HG03442 (cell line): ENCODE measurements around the gene MYL7.

Experiments used
- ATAC-seq: cut with Tn5 transposase; IDR thresholded peaks from one replicate; pipeline ENCODE4 v1.9.1; 2021; ENCODE audit warnings: mild to moderate bottlenecking, moderate library complexity; ENCODE audit not compliant: unreplicated experiment

Gene MYL7

DNA sequence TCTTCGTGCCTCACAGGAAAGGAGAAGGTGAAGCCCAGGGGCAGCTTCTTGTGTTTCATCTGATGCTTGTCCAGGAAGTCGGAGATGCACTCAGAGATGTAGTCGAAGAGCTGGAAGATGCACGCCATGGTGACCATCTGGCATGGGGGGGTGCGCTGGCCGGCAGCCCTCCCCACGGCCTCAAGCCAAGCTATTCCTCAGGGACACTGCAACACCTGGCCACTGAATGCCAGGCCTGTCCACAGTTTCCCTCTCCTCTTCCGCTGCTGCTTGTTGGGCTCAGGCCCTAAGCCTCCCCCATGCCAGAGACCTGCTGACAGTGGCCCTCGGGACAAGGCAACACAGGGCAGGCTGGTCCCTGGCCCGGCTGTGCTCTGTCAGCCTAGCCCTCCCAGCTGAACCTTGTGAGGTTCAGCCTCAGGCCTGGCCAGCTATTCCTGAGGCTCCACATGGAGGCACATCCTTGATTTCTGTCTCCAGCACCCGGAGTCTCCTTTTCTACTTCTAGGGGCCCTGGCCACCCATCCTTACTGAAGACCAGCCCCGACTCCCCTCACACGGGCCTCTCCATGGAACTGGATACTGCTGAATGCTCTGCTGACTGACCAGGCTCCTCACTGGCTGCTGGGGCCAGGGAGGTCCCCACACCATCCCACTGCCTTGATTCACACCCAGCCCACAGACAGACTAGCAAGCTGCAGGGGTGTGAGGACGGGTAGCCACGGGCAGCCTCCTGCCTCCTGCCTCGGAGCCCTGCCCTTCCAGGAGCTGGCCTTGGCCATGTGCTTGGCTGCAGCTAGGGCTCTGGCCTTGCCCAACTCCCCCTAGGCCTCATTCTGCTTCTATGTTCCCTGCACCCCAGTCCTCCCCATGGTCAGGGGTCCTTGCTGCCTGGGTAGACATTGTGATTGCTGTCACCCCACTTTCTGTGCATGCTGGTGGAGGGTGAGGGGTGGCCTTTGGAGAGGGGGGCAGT lies 10.1 kb upstream of the MYL7 start:
- no peak for ATAC-seq

DNA sequence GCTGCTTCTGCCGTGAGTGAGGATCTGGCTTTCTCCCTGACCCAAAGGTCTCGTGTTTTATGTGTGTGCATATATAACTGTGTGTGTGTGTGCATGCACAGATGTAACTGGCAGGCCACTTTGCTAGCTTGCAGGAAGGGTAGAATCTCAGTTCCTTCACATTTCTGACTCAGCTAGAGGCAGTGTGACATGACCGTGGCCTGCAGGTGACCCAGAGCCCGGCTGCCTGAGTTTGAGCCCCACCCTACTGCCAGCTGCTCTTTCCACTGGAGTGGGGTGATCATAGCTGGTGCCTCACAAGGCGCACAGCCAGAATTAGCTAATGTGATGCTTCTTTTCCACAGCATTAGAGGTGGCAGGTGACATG lies 9.3 kb upstream of the MYL7 start:
- no peak for ATAC-seq

GRCh38 chr7:44149571-44150465 lies 8.7 kb upstream of the MYL7 start:
- ATAC-seq: no peak

DNA sequence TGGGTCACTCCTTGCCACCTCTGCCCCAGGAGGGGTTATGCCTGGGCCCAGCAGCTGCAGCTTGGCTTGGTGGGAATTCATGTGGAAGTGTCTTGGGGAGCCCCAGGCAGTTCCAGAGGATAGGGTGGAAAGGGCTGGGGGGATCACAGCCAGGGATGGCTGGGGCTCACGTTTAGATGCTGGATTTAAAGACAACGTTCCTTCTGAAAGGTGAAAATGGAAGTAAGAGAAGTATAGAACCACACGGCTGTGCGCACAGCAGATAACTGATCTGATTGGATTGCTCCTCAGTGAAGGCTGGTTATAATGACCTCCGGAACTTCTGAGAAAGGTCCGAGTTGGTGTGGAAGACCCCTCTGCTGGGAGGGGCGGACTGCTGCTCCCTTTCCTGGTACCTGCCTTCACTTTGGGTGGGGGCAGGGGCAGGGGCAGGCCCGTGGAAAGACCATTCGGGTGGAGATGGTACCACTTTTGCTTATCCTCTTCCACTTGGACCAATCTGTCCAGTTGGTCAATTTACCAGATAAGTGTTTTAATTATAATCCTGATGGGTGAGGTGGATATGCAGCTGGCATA lies 7.9 kb upstream of the MYL7 start:
- no peak for ATAC-seq

DNA sequence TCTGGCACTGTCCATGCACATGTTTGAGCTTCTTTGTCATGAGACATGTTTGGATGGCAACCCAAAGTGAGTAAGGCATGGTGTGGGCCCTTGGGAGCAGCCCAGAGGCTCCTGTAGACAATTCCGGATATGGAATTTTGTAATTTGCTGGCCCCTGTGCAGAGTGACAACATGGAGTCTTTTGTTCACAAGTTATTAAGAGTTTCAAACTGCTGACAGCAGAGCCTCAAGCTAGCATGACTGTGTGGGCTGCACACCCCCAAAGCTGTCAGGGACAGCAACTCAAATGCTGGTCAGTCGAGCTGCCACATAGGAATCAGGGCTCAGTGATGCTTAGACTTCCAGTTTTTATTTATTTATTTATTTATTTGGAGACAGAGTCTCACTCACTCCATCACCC lies 7.0 kb upstream of the MYL7 start:
- ATAC-seq: no peak

DNA sequence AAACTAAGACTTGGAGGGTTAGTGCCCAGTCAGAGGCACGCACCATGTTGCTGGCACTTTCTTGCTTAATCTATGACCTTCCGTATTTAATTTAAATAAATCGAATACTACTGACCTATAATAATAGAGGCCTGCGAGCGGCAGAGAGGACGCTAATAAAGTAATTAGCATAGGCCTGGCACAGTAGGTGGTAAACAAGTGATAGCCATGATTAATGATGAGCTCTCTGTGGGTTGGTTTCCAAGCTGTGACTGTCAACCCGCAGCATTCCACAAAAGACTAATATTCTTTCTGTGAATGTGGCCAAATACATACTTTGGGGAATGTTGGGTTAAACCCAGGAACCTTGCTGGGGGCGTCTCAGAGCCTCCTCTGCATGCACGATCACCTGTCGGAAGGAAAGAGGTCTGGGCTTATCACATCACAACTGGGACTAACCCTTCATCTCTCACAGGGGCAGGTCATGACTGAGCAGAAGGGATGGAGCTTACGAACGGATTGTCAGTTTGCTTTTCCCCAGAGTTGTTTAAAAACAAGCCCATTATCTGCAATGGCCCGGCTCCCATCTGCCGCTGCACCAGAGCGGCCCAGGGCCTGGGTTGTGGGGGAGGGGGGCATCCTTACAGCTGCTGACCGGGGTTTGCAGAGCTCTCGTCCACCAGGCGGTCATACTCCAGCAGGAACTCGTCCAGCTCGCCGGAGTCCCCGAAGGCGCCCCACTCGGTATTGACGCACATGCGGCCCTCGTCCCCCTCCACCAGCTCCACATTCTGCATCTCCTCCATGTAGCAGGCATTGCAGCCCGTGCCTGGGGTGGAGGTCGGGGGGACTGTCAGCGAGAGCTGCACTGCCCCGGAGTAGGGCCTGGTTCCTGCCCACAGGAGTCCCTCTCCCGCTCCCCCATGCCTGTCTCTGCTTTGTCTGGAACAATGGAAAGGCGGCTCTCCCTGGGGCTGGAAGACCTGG lies 6.2 kb upstream of the MYL7 start:
- no peak for ATAC-seq

DNA sequence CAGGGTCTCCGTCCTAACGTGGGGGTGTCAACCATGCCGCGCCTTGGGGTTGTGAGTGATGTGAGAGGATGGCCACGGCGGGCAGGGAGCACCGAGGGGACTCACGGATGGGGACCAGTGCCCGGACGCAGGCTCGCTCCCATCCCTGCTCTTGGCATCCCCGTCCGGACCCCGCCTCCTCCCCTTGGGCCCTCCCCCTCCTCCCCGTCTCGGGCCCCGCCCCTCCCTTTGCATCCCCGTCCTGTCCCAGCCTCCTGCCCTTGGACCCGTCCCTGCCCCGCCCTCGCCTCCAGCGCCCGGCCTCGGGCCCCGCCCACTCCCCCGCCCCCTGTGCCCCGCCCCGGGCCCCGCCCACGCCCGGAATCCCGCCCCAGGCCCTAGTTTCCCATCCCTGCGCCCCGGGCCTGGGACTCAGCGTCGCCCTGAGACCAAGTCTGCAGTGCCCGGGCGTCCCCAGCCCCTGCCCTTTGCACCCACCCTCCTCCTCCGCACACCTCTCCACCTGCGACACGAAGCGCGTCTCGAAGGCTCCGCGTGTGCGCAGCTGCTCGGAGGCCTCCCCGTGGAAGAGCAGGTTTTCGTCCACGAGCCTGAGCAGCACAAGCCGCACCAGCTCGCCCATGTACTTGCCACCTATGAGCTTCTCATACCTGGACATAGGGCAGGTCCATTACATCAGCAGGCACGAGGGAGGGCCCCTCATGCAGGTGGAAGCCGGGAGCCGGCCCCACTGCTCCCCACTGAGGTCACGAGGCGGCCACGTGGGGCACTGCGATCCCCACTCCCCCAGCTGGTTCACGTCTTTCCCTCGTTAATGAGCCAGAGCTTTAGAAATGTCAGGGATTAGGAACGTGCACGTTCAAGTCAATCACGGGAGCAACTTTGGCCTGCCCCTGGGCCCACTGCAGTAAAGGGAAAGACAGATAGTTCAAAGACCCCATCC lies 5.1 kb upstream of the MYL7 start:
- no peak for ATAC-seq

GRCh38 chr7:44145479-44145968 lies 4.4 kb upstream of the MYL7 start:
- ATAC-seq: no peak

GRCh38 chr7:44144968-44145478 lies 3.9 kb upstream of the MYL7 start:
- no peak for ATAC-seq

GRCh38 chr7:44144426-44144967 lies 3.4 kb upstream of the MYL7 start:
- ATAC-seq: no peak

DNA sequence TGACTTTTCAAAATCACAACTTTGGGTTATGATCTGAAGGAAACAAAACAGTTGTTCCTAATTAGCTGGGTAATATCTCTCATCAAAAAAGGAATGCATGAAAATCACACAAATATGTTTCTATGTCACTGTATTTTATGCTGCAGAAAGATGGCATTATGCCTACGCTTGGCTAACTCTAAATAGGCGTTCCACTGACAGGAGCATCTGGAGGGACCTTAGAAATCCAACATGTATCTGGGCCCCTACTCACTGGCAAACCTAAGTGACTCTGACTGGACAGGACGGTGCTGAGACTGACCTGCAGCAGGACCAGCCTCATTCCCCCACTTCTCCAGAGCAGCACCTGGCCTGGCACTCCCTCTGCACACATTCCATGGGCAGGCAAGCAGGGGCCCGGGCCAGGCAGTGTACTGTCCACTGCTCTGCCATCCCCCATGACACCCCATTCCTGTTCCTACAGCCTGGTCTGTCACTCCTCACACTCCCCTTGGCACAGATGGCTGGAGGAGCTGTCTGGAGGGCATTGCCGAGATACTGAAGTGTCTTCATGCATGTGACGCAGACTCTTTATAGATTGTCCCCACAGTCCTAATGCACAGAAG lies 2.6 kb upstream of the MYL7 start:
- ATAC-seq: no peak

DNA sequence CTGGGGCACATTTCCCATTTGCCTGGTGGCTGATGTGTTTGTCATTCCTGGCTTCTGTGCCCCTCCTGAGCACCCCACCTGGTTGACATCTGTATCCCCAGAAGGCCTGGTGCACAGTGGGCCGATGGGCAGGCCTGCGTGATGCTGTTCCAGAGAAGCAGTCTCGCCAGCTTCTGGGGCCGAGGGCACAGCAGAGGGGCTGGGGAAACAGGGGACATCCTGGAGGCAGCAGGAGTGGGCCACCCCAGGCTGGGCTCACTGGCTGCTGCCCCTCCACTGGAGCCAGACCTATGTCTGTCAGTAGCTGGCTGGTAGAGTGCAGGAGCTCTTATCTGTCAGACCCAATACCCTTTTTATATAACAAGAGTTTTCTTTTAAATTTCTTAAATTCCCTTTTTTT lies 896 bp upstream of the MYL7 start:
- no peak for ATAC-seq

DNA sequence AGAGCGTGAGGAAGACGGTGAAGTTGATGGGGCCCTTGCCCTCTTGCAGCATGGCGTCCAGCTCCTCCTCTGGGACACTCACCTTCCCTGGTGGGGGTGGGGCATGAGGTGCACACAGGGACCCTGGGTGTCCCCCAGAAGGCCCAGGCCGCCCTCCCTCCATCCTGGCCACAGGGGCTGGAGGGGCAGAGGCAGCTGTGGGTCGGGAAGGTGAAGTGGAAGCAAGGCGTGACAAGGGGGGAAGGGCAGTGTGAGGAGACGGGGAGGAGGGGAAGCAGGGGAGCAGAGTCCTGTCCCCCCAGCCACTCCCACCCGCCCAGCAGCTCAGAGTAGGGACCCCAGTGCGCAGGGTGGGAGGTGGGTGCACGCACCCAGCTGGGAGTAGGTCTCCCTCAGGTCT lies 791 bp downstream of the MYL7 start:
- ATAC-seq: no peak

DNA sequence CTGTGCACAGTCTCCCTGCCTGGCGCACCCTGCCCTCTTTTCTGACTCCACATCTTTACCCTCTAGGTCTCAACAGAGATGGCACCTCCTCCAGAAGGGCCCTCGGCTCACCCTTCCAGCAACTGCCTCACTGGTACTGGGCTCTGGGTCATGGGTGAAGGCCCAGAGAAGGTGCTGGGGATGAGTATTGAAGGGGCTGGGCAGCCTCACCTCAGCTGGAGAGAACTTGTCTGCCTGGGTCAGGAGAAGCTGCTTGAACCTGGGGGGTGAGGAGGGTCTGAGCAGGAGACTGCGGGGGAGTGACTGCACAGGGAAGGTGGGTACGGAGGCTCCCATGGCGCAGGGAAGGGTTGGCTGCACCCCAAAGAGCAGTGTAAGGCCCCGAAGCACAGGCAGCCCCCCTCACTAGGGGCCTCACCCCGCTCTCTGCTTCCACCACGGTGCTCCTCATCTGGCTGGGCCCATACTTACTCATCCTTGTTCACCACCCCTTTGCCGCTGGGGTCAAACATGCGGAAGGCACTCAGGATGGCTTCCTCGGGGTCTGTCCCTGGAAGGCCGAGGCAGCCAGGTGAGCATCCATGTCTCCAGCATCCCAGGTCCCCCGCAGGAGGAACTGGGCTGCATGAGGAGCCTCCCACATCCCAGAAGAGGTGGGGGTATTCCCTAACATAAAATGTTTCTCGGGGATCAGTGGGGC lies 1.7 kb downstream of the MYL7 start:
- no peak for ATAC-seq

DNA sequence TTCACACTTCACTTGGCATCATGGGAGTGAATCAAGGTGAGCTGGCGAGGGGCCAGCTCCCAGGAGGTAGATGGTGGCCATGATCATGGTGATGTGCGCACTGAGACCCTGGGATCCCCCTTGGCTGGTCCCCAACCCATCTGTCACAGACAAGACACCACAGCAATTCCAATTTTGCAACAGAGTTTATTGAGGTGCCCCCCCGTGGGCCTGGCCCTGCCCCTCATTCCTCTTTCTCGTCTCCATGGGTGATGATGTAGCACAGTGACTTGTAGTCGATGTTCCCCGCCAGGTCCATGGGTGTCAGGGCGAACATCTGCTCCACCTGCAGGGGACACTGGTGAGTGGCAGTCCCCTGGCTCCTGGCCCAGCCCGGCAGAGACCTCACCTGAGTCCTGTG lies 2.4 kb downstream of the MYL7 start:
- ATAC-seq: no peak

- ATAC-seq: no peak
Observed at GRCh38 chr7:44136731-44137130, 4.4 kb downstream of the MYL7 start.

DNA sequence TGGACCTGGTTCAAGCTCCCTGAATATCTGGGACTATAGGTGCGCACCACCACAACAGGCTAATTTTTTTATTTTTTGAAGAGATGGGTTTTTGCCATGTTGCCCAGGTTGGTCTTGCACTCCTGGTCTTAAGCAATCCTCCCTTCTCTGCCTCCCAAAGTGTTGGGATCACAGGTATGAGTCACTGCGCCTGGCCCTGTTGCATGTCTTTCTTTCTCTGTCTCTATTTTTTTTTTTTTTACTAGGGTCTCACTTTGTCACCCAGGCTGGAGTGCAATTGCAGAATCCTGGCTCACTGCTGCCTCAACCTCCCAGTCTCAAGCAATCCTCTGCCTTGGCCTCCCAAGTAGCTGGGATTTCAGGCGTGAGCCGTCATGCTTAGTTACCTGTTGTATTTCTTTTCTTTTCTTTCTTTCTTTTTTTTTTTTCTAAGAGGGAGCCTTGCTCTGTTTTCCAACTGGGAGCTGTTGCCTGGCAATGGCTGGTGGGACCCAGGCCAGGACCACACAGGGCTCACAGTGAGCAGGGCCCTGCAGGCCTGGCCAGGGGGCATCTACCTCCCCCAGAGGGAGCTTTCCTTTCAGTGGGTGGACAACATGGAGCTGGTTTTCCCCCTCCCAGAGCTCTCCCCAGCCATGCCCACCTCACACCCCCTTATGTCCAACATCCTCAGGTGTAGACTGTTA lies 6.0 kb downstream of the MYL7 start:
- no peak for ATAC-seq
